Measurements from ENCODE around the gene FADS3. TPM values are rescaled to one million over a fixed set of nuclear protein-coding genes. Genes with fewer than 3 reads are reported as not detected.

FADS3 gene
- total RNA-seq, 1 experiment from 2014 or later = 67.9 TPM

DNA sequence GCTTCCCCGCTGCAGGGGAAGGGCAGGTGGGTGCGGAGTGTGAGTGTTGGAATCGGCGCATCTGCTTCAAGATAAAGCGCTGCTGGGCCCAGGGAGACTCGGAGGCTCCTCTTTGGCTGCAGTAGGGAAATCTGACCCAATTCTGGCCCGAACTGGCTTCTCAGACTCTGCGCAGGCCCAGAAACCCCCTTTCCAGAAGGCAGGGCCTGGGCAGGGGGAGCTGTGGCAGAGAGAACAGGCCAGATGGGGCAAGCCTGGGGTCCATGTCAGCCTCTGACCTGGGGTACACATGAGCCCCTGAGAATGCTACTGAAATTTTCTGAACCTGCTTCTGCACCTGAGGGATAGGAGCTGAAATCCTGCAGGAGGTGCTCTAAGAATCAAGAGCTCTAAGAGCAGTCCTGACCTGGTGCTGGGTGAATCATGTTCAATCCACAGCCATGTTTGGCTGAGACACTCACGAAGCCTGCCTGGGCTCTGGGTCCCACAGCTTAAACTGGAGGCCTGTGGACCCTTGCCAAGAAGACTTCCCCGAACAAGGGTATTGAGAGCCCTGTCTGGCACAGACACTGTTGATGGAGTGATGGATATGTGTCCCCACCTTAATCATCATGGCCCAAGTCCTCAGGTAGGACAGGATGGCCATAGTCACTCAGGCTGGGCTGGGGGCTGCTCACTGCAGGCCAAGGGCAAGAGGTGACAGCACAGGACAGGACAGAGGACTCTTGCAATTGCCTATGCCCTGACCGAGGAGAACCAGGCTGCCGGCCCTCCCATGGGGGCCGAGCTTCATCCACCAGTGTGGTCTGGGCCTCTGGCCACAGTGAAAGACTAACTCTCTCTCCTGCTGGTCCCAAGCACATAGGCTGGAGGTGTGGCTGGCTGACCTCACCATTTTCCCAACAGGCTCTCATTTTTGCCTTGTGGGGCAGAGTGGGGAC is 19.1 kb upstream of the FADS3 start:
- H3K9me2 ChIP-seq (replicated peaks; ENCODE audit: low read length) = no peaks in the 10 kb centered on the region
- H3K36me3 ChIP-seq (ENCODE audit: low read depth, low read length) = no peaks in the 10 kb centered on the region
- no peak for ATAC-seq
- H3K9me3 ChIP-seq (ENCODE audit: low read length) = no peaks in the 10 kb centered on the region
- H3K27me3 ChIP-seq (ENCODE audit: low read length) = no peaks in the 10 kb centered on the region
- no peak overlapping the region for H3K4me2 ChIP-seq (ENCODE audit: low read length)
- no peak for DNase-seq
- ChIA-PET CTCF (no interaction called here), POLR2A (ENCODE audit: unreplicated experiment) (no interaction called here)
- no peak overlapping the region for H3K27ac ChIP-seq (ENCODE audit: low read length)
- no peaks in the 10 kb centered on the region for H3K79me2 ChIP-seq (ENCODE audit: low read length)
- H3K9ac ChIP-seq (ENCODE audit: low read length) = no peak overlapping the region
- BruUV-seq (replicated peaks) = no TSS peak
- TF ChIP-seq, protein P1, sequence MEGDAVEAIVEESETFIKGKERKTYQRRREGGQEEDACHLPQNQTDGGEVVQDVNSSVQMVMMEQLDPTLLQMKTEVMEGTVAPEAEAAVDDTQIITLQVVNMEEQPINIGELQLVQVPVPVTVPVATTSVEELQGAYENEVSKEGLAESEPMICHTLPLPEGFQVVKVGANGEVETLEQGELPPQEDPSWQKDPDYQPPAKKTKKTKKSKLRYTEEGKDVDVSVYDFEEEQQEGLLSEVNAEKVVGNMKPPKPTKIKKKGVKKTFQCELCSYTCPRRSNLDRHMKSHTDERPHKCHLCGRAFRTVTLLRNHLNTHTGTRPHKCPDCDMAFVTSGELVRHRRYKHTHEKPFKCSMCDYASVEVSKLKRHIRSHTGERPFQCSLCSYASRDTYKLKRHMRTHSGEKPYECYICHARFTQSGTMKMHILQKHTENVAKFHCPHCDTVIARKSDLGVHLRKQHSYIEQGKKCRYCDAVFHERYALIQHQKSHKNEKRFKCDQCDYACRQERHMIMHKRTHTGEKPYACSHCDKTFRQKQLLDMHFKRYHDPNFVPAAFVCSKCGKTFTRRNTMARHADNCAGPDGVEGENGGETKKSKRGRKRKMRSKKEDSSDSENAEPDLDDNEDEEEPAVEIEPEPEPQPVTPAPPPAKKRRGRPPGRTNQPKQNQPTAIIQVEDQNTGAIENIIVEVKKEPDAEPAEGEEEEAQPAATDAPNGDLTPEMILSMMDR (conservative IDR thresholded peaks at IDR 0.05; ENCODE audit: low read depth, low read length) = peak; percentile 15; the same call in 1 of the 2 replicates
- no peak for TF ChIP-seq EZH2phosphoT487 (IDR thresholded peaks at IDR 0.05; ENCODE audit: borderline replicate concordance, low read length)
- TF ChIP-seq EZH2 (IDR thresholded peaks at IDR 0.05; ENCODE audit: low read length, unreplicated experiment) = no peak
- H3K4me3 ChIP-seq (ENCODE audit: low read length) = no peak overlapping the region
- no peaks in the 10 kb centered on the region for H3K4me1 ChIP-seq (ENCODE audit: insufficient read depth, low read length)
- intact Hi-C loops (cut with micrococcal nuclease) = no loop called here
- no peak overlapping the region for H2AFZ ChIP-seq (ENCODE audit: low read length)
- H4K20me1 ChIP-seq (ENCODE audit: low read length) = no peaks in the 10 kb centered on the region
- no peaks in the 10 kb centered on the region for H3F3A ChIP-seq (ENCODE audit: low read length, unreplicated experiment)

DNA sequence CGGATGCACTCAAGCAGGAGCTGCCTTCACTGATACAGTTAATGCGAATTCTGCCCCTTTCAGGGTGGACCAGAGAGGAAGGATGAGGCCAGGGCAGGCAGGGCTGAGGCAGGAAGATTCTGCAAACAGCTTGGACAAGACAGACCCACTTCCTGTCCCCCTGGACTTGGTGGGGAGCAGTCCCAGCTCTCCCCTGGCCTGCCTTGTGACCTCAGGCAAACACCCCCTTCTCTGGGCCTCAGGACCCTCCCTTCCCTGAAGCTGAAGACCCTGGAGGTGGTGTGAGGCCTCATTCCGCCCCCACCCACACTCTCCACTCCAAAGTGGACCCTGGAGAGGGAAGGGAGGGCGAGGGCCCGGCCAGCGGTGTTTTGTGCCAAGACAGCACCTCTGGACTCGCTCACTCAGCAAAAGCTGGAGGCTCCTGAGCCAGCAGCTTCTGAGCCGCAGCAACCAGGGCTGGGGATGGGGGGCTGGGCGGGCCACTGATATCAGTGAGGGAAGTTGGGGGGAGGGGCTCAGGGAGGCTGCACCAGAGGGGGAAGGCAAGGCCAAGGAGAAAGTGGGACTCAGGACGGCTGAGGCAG is 17.5 kb upstream of the FADS3 start:
- no peaks in the 10 kb centered on the region for H3K4me1 ChIP-seq (ENCODE audit: insufficient read depth, low read length)
- H3F3A ChIP-seq (ENCODE audit: low read length, unreplicated experiment) = no peaks in the 10 kb centered on the region
- no peak overlapping the region for H2AFZ ChIP-seq (ENCODE audit: low read length)
- intact Hi-C loops (cut with micrococcal nuclease) = no loop called here
- no peaks in the 10 kb centered on the region for H3K79me2 ChIP-seq (ENCODE audit: low read length)
- no peaks in the 10 kb centered on the region for H4K20me1 ChIP-seq (ENCODE audit: low read length)
- H3K36me3 ChIP-seq (ENCODE audit: low read depth, low read length) = no peaks in the 10 kb centered on the region
- H3K9ac ChIP-seq (ENCODE audit: low read length) = no peak overlapping the region
- TF ChIP-seq, protein P1 (conservative IDR thresholded peaks at IDR 0.05; ENCODE audit: low read depth, low read length) = no peak
- no peak for TF ChIP-seq EZH2 (IDR thresholded peaks at IDR 0.05; ENCODE audit: low read length, unreplicated experiment)
- TF ChIP-seq EZH2phosphoT487 (IDR thresholded peaks at IDR 0.05; ENCODE audit: borderline replicate concordance, low read length) = no peak
- H3K9me3 ChIP-seq (ENCODE audit: low read length) = no peaks in the 10 kb centered on the region
- no peaks in the 10 kb centered on the region for H3K9me2 ChIP-seq (replicated peaks; ENCODE audit: low read length)
- no peaks in the 10 kb centered on the region for H3K27me3 ChIP-seq (ENCODE audit: low read length)
- ATAC-seq (no peak), DNase-seq (no peak)
- ChIA-PET CTCF (interaction anchor here (0.8 kb wide), 1 partner anchor 199 kb away, joined by 4 read pairs; no protein-coding TSS in a partner anchor), POLR2A (ENCODE audit: unreplicated experiment) (no interaction called here)
- H3K4me2 ChIP-seq (ENCODE audit: low read length) = no peak overlapping the region
- no peak overlapping the region for H3K4me3 ChIP-seq (ENCODE audit: low read length)
- BruUV-seq (replicated peaks) = no TSS peak
- H3K27ac ChIP-seq (ENCODE audit: low read length) = no peak overlapping the region
